Lung (tissue), 12 donors: ENCODE measurements around the gene OTX1. TPM values are rescaled to one million over a fixed set of nuclear protein-coding genes. Genes with fewer than 3 reads are reported as not detected.

Experiments used
- ATAC-seq: fragments of 200-7000 bp; cut with Tn5 transposase; one replicate; pipeline ENCODE4 v1.9.1; 2020; ENCODE audit warnings: moderate number of reproducible peaks; ENCODE audit not compliant: insufficient read depth, low FRiP score
- DNase-seq, 3 donors: peaks; one replicate each; pipeline ENCODE4 v3.0.0-alpha.2; 2013 to 2017
- H3K27ac ChIP-seq, 2 donors: one replicate each; pipeline ENCODE4 v1.5.1; 2013; ENCODE audit warnings: mild to moderate bottlenecking in 2 of 2, moderate library complexity in 2 of 2, control low read depth in 1 of 2, inconsistent platforms in 1 of 2, low read depth in 1 of 2, low read length in 1 of 2
- H3K27me3 ChIP-seq, 3 donors: one replicate each; pipeline ENCODE4 v1.5.1; 2013; ENCODE audit warnings: low read length in 2 of 3; ENCODE audit not compliant: control insufficient read depth in 3 of 3, insufficient read depth in 3 of 3
- H3K36me3 ChIP-seq, 4 donors: one replicate each; pipeline ENCODE4 v1.5.1; 2013; ENCODE audit warnings: low read length in 4 of 4, mild to moderate bottlenecking in 1 of 4, moderate library complexity in 1 of 4; ENCODE audit not compliant: control insufficient read depth in 4 of 4, insufficient read depth in 4 of 4
- H3K4me1 ChIP-seq, 5 donors: one replicate each; pipeline ENCODE4 v1.5.1; 2013; ENCODE audit warnings: low read length in 5 of 5, mild to moderate bottlenecking in 2 of 5, moderate library complexity in 1 of 5; ENCODE audit not compliant: control insufficient read depth in 5 of 5, insufficient read depth in 5 of 5
- H3K4me3 ChIP-seq: one replicate; pipeline ENCODE4 v1.5.1; 2013; ENCODE audit warnings: mild to moderate bottlenecking, control low read depth, moderate library complexity
- H3K9ac ChIP-seq, 2 donors: one replicate each; pipeline ENCODE4 v1.5.1; 2013; ENCODE audit warnings: low read length in 2 of 2, control low read depth in 1 of 2; ENCODE audit not compliant: insufficient read depth in 1 of 2
- H3K9me3 ChIP-seq, 4 donors: one replicate each; pipeline ENCODE4 v1.5.1; 2013; ENCODE audit warnings: low read length in 3 of 4, mild to moderate bottlenecking in 1 of 4, moderate library complexity in 1 of 4; ENCODE audit not compliant: control insufficient read depth in 4 of 4, insufficient read depth in 3 of 4
- WGBS, 2 donors: extraction: QIAGEN DNeasy Blood & Tissue Kit; methylation state at CpG; one replicate each; pipeline ENCODE4 v1.1.7; 2013; 5-methylcytosine and 5-hydroxymethylcytosine counted together
- polyA plus RNA-seq, 2 donors: library from polyadenylated mRNA; stranded (reverse); fragments of 200-250 nt; gene quantifications; one replicate each; pipeline ENCODE4 v1.2.1, GENCODE V29; 2013
- total RNA-seq, 2 donors: library from RNA; depleted of rRNA in 1 of 2; stranded (reverse); fragments of >200 nt in 1 of 2; gene quantifications; one replicate each; pipeline ENCODE4 v1.2.1, GENCODE V29; 2014 to 2021
- TF ChIP-seq, protein P1 (sequence below): IDR thresholded peaks from 2 replicates; pipeline ENCODE4 v1.5.1; 2012; ENCODE audit warnings: mild to moderate bottlenecking; ENCODE audit errors: control extremely low read depth, extremely low read depth
- donor health status: control.
- donor health status: control.
- donor health status: Bipolar disorder and iron deficiency.
- donor health status: healthy.
- donor health status: DM: yes; HTN: yes; CAD: no.

Gene OTX1
- total and polyA plus RNA-seq, 4 donors: 0.11 to 1.0 (median 0.34) TPM

DNA sequence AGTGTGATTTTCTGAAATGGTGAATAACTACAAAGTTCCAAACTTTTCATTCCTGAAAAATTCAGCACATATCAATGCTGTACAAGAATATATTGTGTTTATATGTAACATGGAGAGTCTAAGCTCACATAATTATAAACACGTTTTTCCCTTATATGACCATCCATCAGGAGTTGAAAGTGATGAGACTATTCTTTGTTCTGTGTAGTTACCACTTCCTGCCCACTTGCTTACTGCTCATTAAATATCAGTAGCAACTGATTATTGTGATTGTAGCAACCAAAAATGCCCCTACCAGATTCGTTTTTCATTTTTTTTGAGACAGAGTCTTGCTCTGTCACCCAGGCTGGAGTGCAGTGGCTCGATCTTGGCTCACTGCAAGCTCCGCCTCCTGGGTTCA, 30.8 kb downstream of the OTX1 start:
- WGBS, 2 donors: 69 to 85% methylated on average over 4 of the region's 4 CpGs
- ATAC-seq (no peak), DNase-seq (no peak)
- H3K36me3 ChIP-seq: no peaks in the 10 kb centered on the region
- no peaks in the 10 kb centered on the region for H3K4me1 ChIP-seq
- H3K27ac ChIP-seq: no peak overlapping the region
- TF ChIP-seq, protein P1, sequence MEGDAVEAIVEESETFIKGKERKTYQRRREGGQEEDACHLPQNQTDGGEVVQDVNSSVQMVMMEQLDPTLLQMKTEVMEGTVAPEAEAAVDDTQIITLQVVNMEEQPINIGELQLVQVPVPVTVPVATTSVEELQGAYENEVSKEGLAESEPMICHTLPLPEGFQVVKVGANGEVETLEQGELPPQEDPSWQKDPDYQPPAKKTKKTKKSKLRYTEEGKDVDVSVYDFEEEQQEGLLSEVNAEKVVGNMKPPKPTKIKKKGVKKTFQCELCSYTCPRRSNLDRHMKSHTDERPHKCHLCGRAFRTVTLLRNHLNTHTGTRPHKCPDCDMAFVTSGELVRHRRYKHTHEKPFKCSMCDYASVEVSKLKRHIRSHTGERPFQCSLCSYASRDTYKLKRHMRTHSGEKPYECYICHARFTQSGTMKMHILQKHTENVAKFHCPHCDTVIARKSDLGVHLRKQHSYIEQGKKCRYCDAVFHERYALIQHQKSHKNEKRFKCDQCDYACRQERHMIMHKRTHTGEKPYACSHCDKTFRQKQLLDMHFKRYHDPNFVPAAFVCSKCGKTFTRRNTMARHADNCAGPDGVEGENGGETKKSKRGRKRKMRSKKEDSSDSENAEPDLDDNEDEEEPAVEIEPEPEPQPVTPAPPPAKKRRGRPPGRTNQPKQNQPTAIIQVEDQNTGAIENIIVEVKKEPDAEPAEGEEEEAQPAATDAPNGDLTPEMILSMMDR: no peak
- no peak overlapping the region for H3K4me3 ChIP-seq
- H3K27me3 ChIP-seq: no peaks in the 10 kb centered on the region
- no peak overlapping the region for H3K9ac ChIP-seq
- H3K9me3 ChIP-seq: no peaks in the 10 kb centered on the region

DNA sequence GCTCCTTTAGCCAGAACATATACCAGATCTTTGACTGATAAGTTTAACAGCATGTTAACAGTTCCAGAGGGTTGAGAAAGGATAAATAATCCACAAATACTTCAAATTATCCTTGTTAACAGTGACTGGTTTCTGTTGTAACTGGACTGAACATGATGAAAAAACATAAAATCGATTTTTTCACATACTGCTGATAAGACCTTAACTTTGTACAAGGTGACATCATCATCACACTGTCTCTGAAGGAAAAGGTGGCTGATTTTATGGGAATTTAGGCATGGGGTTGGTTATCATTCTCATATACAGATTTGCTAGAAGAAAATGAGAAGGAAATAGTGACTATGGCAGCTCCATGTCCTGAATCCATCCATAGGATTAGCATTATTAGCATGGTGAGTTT, 36.1 kb downstream of the OTX1 start:
- 51 to 67% methylated on average over 1 of the region's 1 CpG for WGBS, 2 donors

DNA sequence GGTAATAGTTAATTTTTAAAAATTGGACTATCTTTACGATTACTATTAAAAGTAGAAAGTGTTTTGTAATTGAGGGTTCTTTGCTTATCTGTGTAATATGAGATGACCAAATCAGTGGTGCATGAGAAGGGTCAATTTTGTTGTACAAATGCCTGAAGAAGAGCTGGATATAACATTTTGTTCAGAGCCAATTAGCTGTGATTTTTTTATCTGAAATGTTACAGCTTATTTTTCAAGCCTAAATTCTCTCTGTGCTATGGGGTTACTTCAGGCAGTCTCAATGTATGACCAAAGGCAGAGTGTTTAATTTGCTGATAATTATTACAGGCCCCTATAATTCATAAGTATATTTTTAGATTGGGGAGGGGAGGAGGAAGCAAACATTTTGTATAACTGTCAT, 41.8 kb downstream of the OTX1 start:
- TF ChIP-seq, protein P1: no peak
- Histone ChIP-seq H3K9me3 (no peaks in the 10 kb centered on the region), H3K27me3 (no peaks in the 10 kb centered on the region), H3K4me3 (no peak overlapping the region), H3K36me3 (no peaks in the 10 kb centered on the region), H3K27ac (no peak overlapping the region), H3K4me1 (peaks cover 0 to 5% (median 0%) of the 10 kb centered on the region in 5 donors), H3K9ac (no peak overlapping the region)
- DNase-seq (peak in 2 of 3 donors; percentile 75 to 83), ATAC-seq (no peak)
- 76 to 90% methylated on average over 1 of the region's 1 CpG for WGBS, 2 donors

More for the DNA sequence above, 36.1 kb downstream of the OTX1 start:
- no peaks in the 10 kb centered on the region for H3K36me3 ChIP-seq
- no peaks in the 10 kb centered on the region for H3K27me3 ChIP-seq
- TF ChIP-seq, protein P1: no peak
- no peak overlapping the region for H3K27ac ChIP-seq
- H3K4me1 ChIP-seq: no peaks in the 10 kb centered on the region
- DNase-seq: no peak
- ATAC-seq: no peak
- H3K4me3 ChIP-seq: no peak overlapping the region
- no peaks in the 10 kb centered on the region for H3K9me3 ChIP-seq
- no peak overlapping the region for H3K9ac ChIP-seq

DNA sequence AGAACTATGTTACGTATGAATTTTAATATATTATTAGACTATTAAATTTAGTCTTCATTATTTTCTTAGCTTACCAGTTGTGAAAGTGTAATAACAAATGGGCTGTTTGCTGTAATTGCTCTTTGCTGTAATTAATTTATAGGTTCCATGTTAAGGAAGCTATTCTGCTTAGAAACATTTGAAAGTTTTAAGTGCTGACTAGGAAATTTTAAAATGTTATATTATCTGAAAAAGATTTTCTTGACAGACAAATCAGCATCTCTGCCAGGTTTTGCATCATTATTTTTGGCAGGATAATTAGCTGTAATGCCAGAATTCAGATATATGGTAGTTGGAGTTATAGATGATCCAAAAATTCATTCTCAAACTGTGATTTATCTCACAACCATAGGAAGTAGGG, 42.2 kb downstream of the OTX1 start:
- WGBS, 2 donors: 2 to 4% methylated on average over 1 of the region's 1 CpG
- Histone ChIP-seq H3K9me3 (no peaks in the 10 kb centered on the region), H3K27ac (no peak overlapping the region), H3K4me1 (peaks cover 0 to 5% (median 0%) of the 10 kb centered on the region in 5 donors), H3K9ac (no peak overlapping the region), H3K36me3 (no peaks in the 10 kb centered on the region), H3K4me3 (no peak overlapping the region), H3K27me3 (no peaks in the 10 kb centered on the region)
- ATAC-seq (no peak), DNase-seq (peak in 2 of 3 donors; percentile 46 to 61)
- TF ChIP-seq, protein P1: no peak
